ENCODE results near the gene PRR20A. TPM values are rescaled to one million over a fixed set of nuclear protein-coding genes. Genes with fewer than 3 reads are reported as not detected.
"Not testable (repeated sequence)": the region's sequence is repeated elsewhere in the genome, so short reads cannot be mapped to it uniquely, and the experiment has no call there.

Gene PRR20A
- total RNA-seq: not detected in 2 replicates

- not testable (repeated sequence) for DNase-seq
Observed at GRCh38 chr13:57140235-57140968, at the start of gene PRR20A. Gene PRR20A (plus strand): TSS chr13:57140918. CDS start chr13:57141305, 387 bp downstream.

- DNase-seq: no peak
Observed at GRCh38 chr13:57114945-57115344, 25.8 kb upstream of the PRR20A start.

- no peak for DNase-seq
Observed at GRCh38 chr13:57123681-57124080, 17.0 kb upstream of the PRR20A start.

- DNase-seq: no peak
Observed at GRCh38 chr13:57128909-57129308, 11.8 kb upstream of the PRR20A start.

GRCh38 chr13:57136093-57136492 lies 4.6 kb upstream of the PRR20A start:
- no peak for DNase-seq

- no peak for DNase-seq
Observed at GRCh38 chr13:57137585-57137984, 3.1 kb upstream of the PRR20A start.

GRCh38 chr13:57138988-57139387 lies 1.7 kb upstream of the PRR20A start:
- no peak for DNase-seq

GRCh38 chr13:57139781-57140180 lies 937 bp upstream of the PRR20A start:
- not testable (repeated sequence) for DNase-seq

GRCh38 chr13:57147188-57147587 lies 6.5 kb downstream of the PRR20A start, which contains the start of gene PRR20B:
Gene PRR20B (plus strand): TSS chr13:57147488. CDS start chr13:57147875, 387 bp downstream.
- not testable (repeated sequence) for DNase-seq

GRCh38 chr13:57148106-57148505 lies 7.4 kb downstream of the PRR20A start:
- DNase-seq: not testable (repeated sequence)

GRCh38 chr13:57153761-57154160 lies 13.0 kb downstream of the PRR20A start, which contains the start of gene PRR20C:
Gene PRR20C (plus strand): TSS chr13:57154061. CDS start chr13:57154448, 387 bp downstream.
- DNase-seq: not testable (repeated sequence)

GRCh38 chr13:57160332-57160731 lies 19.6 kb downstream of the PRR20A start, which contains the start of gene PRR20D:
Gene PRR20D (plus strand): TSS chr13:57160632. CDS start chr13:57161019, 387 bp downstream.
- DNase-seq: not testable (repeated sequence)

- not testable (repeated sequence) for DNase-seq
Observed at GRCh38 chr13:57166897-57167296, 26.2 kb downstream of the PRR20A start, which contains the start of gene PRR20E. Gene PRR20E (plus strand): TSS chr13:57167197. CDS start chr13:57167584, 387 bp downstream.

GRCh38 chr13:57191667-57192066 lies 50.9 kb downstream of the PRR20A start:
- DNase-seq: no peak

Other genes starting within 250 kb of the PRR20A start
- not detected in 2 replicates for gene PRR20B, start 6.6 kb downstream of the PRR20A start, total RNA-seq
- not detected in 2 replicates for gene PRR20C, start 13.1 kb downstream of the PRR20A start, total RNA-seq
- gene PRR20D, start 19.7 kb downstream of the PRR20A start, total RNA-seq: not detected in 2 replicates
- gene PRR20E, start 26.3 kb downstream of the PRR20A start, total RNA-seq: not detected in 2 replicates